ENCODE results near the gene TMEM208. TPM values are rescaled to one million over a fixed set of nuclear protein-coding genes. Genes with fewer than 3 reads are reported as not detected.
A peak's percentile ranks its signal among the peaks of the same experiment; 100 is the strongest.

The TMEM208 gene
- polyA plus RNA-seq, 1 of the 3 experiments (the other 2 are of a cell fraction), result 98.2 TPM

- TF ChIP-seq RFX5 (IDR thresholded peaks at IDR 0.05; ENCODE audit: low read length) (no peak), NRF1 (IDR thresholded peaks at IDR 0.05; ENCODE audit: low read depth, low read length) (peak; percentile 26; the same call in 1 of the 2 replicates), IRF3 (IDR thresholded peaks at IDR 0.05; ENCODE audit: low read depth, low read length) (peak; percentile 72), RXRA (IDR thresholded peaks at IDR 0.05; ENCODE audit: borderline replicate concordance, low read depth) (no peak), RCOR1 (IDR thresholded peaks at IDR 0.05; ENCODE audit: low read length) (no peak), FOSL2 (IDR thresholded peaks at IDR 0.05; ENCODE audit: borderline replicate concordance, low read depth) (no peak), JUND (IDR thresholded peaks at IDR 0.05) (no peak), MXI1 (IDR thresholded peaks at IDR 0.05; ENCODE audit: low read depth, low read length) (peak; percentile 68), SIN3A (IDR thresholded peaks at IDR 0.05; ENCODE audit: borderline replicate concordance, low read depth, low read length) (peak; percentile 30; the same call in 1 of the 2 replicates), USF2 (IDR thresholded peaks at IDR 0.05; ENCODE audit: borderline replicate concordance, low read depth, low read length) (no peak), CHD2 (IDR thresholded peaks at IDR 0.05; ENCODE audit: low read length, partially characterized antibody) (no peak), TCF12 (IDR thresholded peaks at IDR 0.05) (no peak), ELF1 (IDR thresholded peaks at IDR 0.05) (no peak), SMC3 (IDR thresholded peaks at IDR 0.05; ENCODE audit: low read depth, low read length) (no peak), EP300 (IDR thresholded peaks at IDR 0.05; ENCODE audit: borderline replicate concordance in 1 of 2, low read depth in 1 of 2, low read length in 1 of 2) (no peak), FOXM1 (IDR thresholded peaks at IDR 0.05; ENCODE audit: low read depth) (no peak), GATA2 (CRISPR knock-in tag; IDR thresholded peaks at IDR 0.05) (no peak), MAX (IDR thresholded peaks at IDR 0.05; ENCODE audit: low read depth) (peak; percentile 37; the same call in 1 of the 2 replicates), ZBTB33 (IDR thresholded peaks at IDR 0.05; ENCODE audit: borderline replicate concordance, low read depth) (no peak), TAF1 (IDR thresholded peaks at IDR 0.05; ENCODE audit: borderline replicate concordance, low read depth, low read length) (no peak), MEF2A (IDR thresholded peaks at IDR 0.05; ENCODE audit: borderline replicate concordance, low read depth) (no peak), POLR2AphosphoS5 (IDR thresholded peaks at IDR 0.05; ENCODE audit: low read depth, low read length) (peak; percentile 56; the same call in 1 of the 2 replicates), FOXJ3 (CRISPR knock-in tag; IDR thresholded peaks at IDR 0.05) (0 out of 2 replicates have a peak, but pooled peaks have one; percentile 11), YY1 (IDR thresholded peaks at IDR 0.05; ENCODE audit: low read depth) (no peak), GABPA (IDR thresholded peaks at IDR 0.05; ENCODE audit: low read depth) (no peak), PBX3 (IDR thresholded peaks at IDR 0.05) (peak; percentile 98)
Observed at GRCh38 chr16:67183627-67184452, 43.1 kb upstream of the TMEM208 start, which contains the start of gene MATCAP1 (continued).

All from SK-N-SH (cell line).